ENCODE results near the gene TPP2. TPM values are rescaled to one million over a fixed set of nuclear protein-coding genes. Genes with fewer than 3 reads are reported as not detected.

The TPP2 gene
- total RNA-seq, 2 experiments from 2014 or later: 31.1 to 36.3 TPM

DNA sequence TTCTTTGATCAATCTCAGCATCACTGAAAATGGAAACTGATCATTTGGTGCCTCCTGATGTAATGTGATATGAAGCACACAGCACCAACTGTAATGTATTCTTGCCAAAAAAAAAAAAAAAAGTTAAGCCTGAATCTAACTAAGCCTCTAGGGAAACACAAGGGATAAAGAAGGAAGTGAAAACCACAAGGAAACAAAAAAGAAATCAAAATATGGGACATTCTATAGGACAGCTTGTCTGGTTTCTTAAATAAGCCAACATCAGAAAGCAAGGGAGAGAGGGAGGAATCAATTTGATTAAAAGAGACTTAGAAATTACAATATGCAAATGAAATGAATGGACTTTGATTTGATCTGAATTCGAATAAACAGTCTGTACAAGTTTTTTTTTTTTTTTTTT is 118.7 kb downstream of the TPP2 start:
- Histone ChIP-seq H3K9me3 (ENCODE audit: low read length) (no peaks in the 10 kb centered on the region), H3K4me3 (ENCODE audit: low read depth, low read length, poor library complexity, severe bottlenecking) (no peak overlapping the region), H3K27ac (ENCODE audit: low read depth, low read length, poor library complexity, severe bottlenecking) (no peak overlapping the region), H3K9me2 (ENCODE audit: insufficient read depth, low read length) (no peaks in the 10 kb centered on the region), H3K79me2 (ENCODE audit: insufficient read depth, low read depth, low read length) (no peaks in the 10 kb centered on the region), H3K36me3 (ENCODE audit: insufficient read depth, low read length) (no peaks in the 10 kb centered on the region), H3K4me2 (ENCODE audit: low read length) (no peak overlapping the region), H4K20me1 (ENCODE audit: insufficient read depth, low read length) (no peaks in the 10 kb centered on the region), H3K4me1 (ENCODE audit: insufficient read depth, low read length, poor library complexity, severe bottlenecking) (no peaks in the 10 kb centered on the region), H2AFZ (ENCODE audit: low read length) (no peak overlapping the region)
- BruUV-seq (replicated peaks): no TSS peak
- CTCF ChIA-PET (ENCODE audit: unreplicated experiment): no interaction called here
- TF ChIP-seq EZH2phosphoT487 (IDR thresholded peaks at IDR 0.05; ENCODE audit: borderline replicate concordance, low read depth, low read length) (no peak), CTCF (conservative IDR thresholded peaks at IDR 0.05; ENCODE audit: low read length) (no peak)
- POLR2A ChIA-PET: no interaction called here
- no peak for DNase-seq (ENCODE audit: low spot score)
- intact Hi-C loops (cut with micrococcal nuclease; ENCODE audit: unreplicated experiment): no loop called here

- H3K4me2 ChIP-seq (ENCODE audit: low read length): no peak overlapping the region
- DNase-seq (ENCODE audit: low spot score): no peak
- H2AFZ ChIP-seq (ENCODE audit: low read length): no peak overlapping the region
- H3K79me2 ChIP-seq (ENCODE audit: insufficient read depth, low read depth, low read length): no peaks in the 10 kb centered on the region
- no peaks in the 10 kb centered on the region for H3K4me1 ChIP-seq (ENCODE audit: insufficient read depth, low read length, poor library complexity, severe bottlenecking)
- H3K36me3 ChIP-seq (ENCODE audit: insufficient read depth, low read length): no peaks in the 10 kb centered on the region
- no peak overlapping the region for H3K4me3 ChIP-seq (ENCODE audit: low read depth, low read length, poor library complexity, severe bottlenecking)
- no peaks in the 10 kb centered on the region for H3K9me3 ChIP-seq (ENCODE audit: low read length)
- no peak overlapping the region for H3K27ac ChIP-seq (ENCODE audit: low read depth, low read length, poor library complexity, severe bottlenecking)
- BruUV-seq (replicated peaks): no TSS peak
- H3K9me2 ChIP-seq (ENCODE audit: insufficient read depth, low read length): no peaks in the 10 kb centered on the region
- intact Hi-C loops (cut with micrococcal nuclease; ENCODE audit: unreplicated experiment): no loop called here
- no peak for TF ChIP-seq CTCF (conservative IDR thresholded peaks at IDR 0.05; ENCODE audit: low read length)
- no peak for TF ChIP-seq EZH2phosphoT487 (IDR thresholded peaks at IDR 0.05; ENCODE audit: borderline replicate concordance, low read depth, low read length)
- H4K20me1 ChIP-seq (ENCODE audit: insufficient read depth, low read length): no peaks in the 10 kb centered on the region
- POLR2A ChIA-PET: no interaction called here
- CTCF ChIA-PET (ENCODE audit: unreplicated experiment): no interaction called here
These were observed 122.0 kb downstream of the TPP2 start for GRCh38 chr13:102718746-102719145.

- intact Hi-C loops (cut with micrococcal nuclease; ENCODE audit: unreplicated experiment): no loop called here
- no peak overlapping the region for H3K4me2 ChIP-seq (ENCODE audit: low read length)
- no peak for DNase-seq (ENCODE audit: low spot score)
- no peaks in the 10 kb centered on the region for H3K36me3 ChIP-seq (ENCODE audit: insufficient read depth, low read length)
- TF ChIP-seq EZH2phosphoT487 (IDR thresholded peaks at IDR 0.05; ENCODE audit: borderline replicate concordance, low read depth, low read length) (no peak), CTCF (conservative IDR thresholded peaks at IDR 0.05; ENCODE audit: low read length) (no peak)
- BruUV-seq (replicated peaks): no TSS peak
- H4K20me1 ChIP-seq (ENCODE audit: insufficient read depth, low read length): no peaks in the 10 kb centered on the region
- H3K4me3 ChIP-seq (ENCODE audit: low read depth, low read length, poor library complexity, severe bottlenecking): no peak overlapping the region
- H2AFZ ChIP-seq (ENCODE audit: low read length): no peak overlapping the region
- ChIA-PET POLR2A (interaction anchor here (0.5 kb wide), 1 partner anchor 142 kb away, joined by 3 read pairs; no protein-coding TSS in a partner anchor), CTCF (ENCODE audit: unreplicated experiment) (no interaction called here)
- no peak overlapping the region for H3K27ac ChIP-seq (ENCODE audit: low read depth, low read length, poor library complexity, severe bottlenecking)
- H3K9me3 ChIP-seq (ENCODE audit: low read length): no peaks in the 10 kb centered on the region
- no peaks in the 10 kb centered on the region for H3K4me1 ChIP-seq (ENCODE audit: insufficient read depth, low read length, poor library complexity, severe bottlenecking)
- H3K9me2 ChIP-seq (ENCODE audit: insufficient read depth, low read length): no peaks in the 10 kb centered on the region
- no peaks in the 10 kb centered on the region for H3K79me2 ChIP-seq (ENCODE audit: insufficient read depth, low read depth, low read length)
These were observed 125.0 kb downstream of the TPP2 start for GRCh38 chr13:102721800-102722231.
